Right cardiac atrium (tissue), 5 donors: ENCODE measurements around the gene PRAME. TPM values are rescaled to one million over a fixed set of nuclear protein-coding genes. Genes with fewer than 3 reads are reported as not detected.
"Not testable (repeated sequence)": the region's sequence is repeated elsewhere in the genome, so short reads cannot be mapped to it uniquely, and the experiment has no call there.

Source experiments
- ATAC-seq, 2 donors: fragments of 200-7000 bp; cut with Tn5 transposase; one replicate each; pipeline versions ENCODE4 v1.8.0 to v1.9.1; 2020; ENCODE audit warnings: moderate library complexity in 2 of 2, mild to moderate bottlenecking in 1 of 2
- DNase-seq, 3 donors: peaks; one replicate each; pipeline ENCODE4 v3.0.0-alpha.2; 2020
- H3K27ac ChIP-seq: one replicate; pipeline ENCODE4 v1.5.1; 2013; ENCODE audit warnings: mild to moderate bottlenecking, low read length, control low read depth, moderate library complexity
- H3K27me3 ChIP-seq: one replicate; pipeline ENCODE4 v1.6.1; 2013; ENCODE audit not compliant: control insufficient read depth, insufficient read depth
- H3K4me1 ChIP-seq: one replicate; pipeline ENCODE4 v1.6.1; 2013; ENCODE audit warnings: low read length; ENCODE audit not compliant: control insufficient read depth, insufficient read depth
- H3K4me3 ChIP-seq: one replicate; pipeline ENCODE4 v1.5.1; 2013; ENCODE audit warnings: low read length, control low read depth
- H3K9me3 ChIP-seq: one replicate; pipeline ENCODE4 v1.6.1; 2013; ENCODE audit warnings: low read length; ENCODE audit not compliant: control insufficient read depth
- WGBS: extraction: QIAGEN DNeasy Blood & Tissue Kit; methylation state at CpG from one replicate; pipeline ENCODE4 v1.1.7; 2013; 5-methylcytosine and 5-hydroxymethylcytosine counted together
- intact Hi-C, 4 donors: fragments of 100-400 bp; cut with DNase I; formaldehyde crosslinking; loops; one replicate each; pipeline versions ENCODE4 v1.11.0 to v1.14.0; 2022 to 2023
- polyA plus RNA-seq: library from polyadenylated mRNA; stranded (reverse); fragments of 200-250 nt; gene quantifications from one replicate; pipeline ENCODE4 v1.2.3, GENCODE V29; 2013
- total RNA-seq, 4 donors: library from RNA; stranded (reverse); fragmentation: NEBNext Ultra II Directional; extraction: Animal tissue kit (Norgen Biotek cat#: 25700); gene quantifications; one replicate each; pipeline ENCODE4 v1.2.1, GENCODE V29; 2021
- donor health status: healthy with polysubstance abuse.
- donor health status: DM: no; HTN: yes; CAD: no.
- donor health status: DM: no; HTN: no; CAD: no.
- donor health status: DM: no; HTN: yes; CAD: no; lungs with severe emphysema.
- donor health status: DM: yes; HTN: yes; CAD: no.

The PRAME gene
- total and polyA plus RNA-seq, 5 donors = 0.05 TPM; not detected in 4

DNA sequence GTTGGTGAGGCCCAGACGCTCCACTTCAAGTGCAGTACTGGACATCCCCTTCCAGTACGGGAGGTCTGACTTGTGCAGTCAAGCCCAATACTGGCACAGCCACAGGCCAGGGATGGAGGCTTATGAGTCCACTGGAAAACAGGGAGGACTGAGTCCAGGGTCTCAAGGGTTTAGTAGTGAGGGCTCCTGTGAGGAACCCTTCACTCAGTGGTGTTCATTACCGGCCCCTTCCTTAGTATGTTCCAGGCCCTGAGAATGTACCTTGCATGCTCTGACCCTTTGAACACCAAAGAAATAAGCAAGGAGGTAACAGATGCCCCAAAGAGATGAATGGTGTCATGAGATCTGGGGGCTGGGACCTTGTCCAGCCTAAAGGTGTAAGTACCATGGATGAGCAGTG is 11.8 kb downstream of the PRAME start:
- H3K27me3 ChIP-seq = no peaks in the 10 kb centered on the region
- no peak for DNase-seq

DNA sequence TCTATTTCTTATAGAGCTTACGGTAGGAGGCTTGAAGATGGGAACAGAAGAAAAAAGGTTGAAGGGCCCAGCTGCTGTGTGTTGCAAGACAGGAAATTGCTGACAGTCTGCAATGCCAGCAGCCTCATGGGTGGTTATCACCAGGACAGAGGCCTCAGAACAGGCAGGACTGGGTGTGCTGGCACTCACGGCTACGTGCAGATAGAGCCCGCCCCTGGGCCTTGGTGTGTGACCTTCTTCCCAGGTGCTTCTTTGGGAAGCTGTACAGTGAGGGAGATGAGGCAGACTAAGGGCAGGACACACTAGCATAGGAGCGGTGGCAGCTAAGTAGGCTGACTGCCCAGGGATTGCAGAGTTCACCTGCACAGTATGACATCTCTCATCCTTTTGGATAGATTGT is 12.6 kb downstream of the PRAME start:
- no peak overlapping the region for H3K4me3 ChIP-seq
- H3K27ac ChIP-seq = no peak overlapping the region
- no peak for ATAC-seq
- 49% methylated on average over 5 of the region's 5 CpGs for WGBS
- H3K9me3 ChIP-seq = no peaks in the 10 kb centered on the region
- intact Hi-C loops = loop anchor here in 1 of 4 donors (5.0 kb wide), 1 partner anchor 169 kb away; no protein-coding TSS in a partner anchor
- H3K27me3 ChIP-seq = no peaks in the 10 kb centered on the region
- peak in 1 of 3 donors; percentile 60 for DNase-seq
- no peaks in the 10 kb centered on the region for H3K4me1 ChIP-seq

More for the DNA sequence above, 11.8 kb downstream of the PRAME start:
- Histone ChIP-seq H3K4me1 (no peaks in the 10 kb centered on the region), H3K9me3 (no peaks in the 10 kb centered on the region), H3K27ac (no peak overlapping the region), H3K4me3 (no peak overlapping the region)
- 85% methylated on average over 3 of the region's 3 CpGs for WGBS
- intact Hi-C loops = loop anchor here in 1 of 4 donors (5.0 kb wide), 1 partner anchor 170 kb away; no protein-coding TSS in a partner anchor
- no peak for ATAC-seq

DNA sequence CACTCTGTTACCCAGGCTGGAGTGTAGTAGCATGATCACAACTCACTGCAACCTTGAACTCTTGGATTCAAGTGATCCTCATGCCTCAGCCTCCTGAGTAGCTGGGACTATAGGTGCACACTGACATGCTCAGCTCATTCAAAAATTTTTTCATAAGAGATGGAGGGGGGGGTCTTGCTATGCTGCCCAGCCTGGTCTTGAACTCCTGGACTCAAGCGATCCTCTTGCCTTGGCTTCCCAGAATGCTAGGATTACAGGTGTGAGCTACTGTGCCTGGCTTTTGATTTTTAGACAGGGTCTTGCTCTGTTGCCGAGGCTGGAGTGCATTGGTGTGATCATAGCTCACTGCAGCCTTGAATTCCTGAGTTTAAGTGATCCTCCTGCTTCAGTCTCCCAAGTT is 14.0 kb downstream of the PRAME start:
- Histone ChIP-seq H3K27ac (no peak overlapping the region), H3K4me1 (no peaks in the 10 kb centered on the region), H3K9me3 (no peaks in the 10 kb centered on the region), H3K4me3 (no peak overlapping the region), H3K27me3 (no peaks in the 10 kb centered on the region)
- intact Hi-C loops = loop anchor here in 1 of 4 donors (5.0 kb wide), 1 partner anchor 168 kb away; no protein-coding TSS in a partner anchor
- 87% methylated on average over 2 of the region's 2 CpGs for WGBS
- no peak for ATAC-seq
- DNase-seq = no peak

DNA sequence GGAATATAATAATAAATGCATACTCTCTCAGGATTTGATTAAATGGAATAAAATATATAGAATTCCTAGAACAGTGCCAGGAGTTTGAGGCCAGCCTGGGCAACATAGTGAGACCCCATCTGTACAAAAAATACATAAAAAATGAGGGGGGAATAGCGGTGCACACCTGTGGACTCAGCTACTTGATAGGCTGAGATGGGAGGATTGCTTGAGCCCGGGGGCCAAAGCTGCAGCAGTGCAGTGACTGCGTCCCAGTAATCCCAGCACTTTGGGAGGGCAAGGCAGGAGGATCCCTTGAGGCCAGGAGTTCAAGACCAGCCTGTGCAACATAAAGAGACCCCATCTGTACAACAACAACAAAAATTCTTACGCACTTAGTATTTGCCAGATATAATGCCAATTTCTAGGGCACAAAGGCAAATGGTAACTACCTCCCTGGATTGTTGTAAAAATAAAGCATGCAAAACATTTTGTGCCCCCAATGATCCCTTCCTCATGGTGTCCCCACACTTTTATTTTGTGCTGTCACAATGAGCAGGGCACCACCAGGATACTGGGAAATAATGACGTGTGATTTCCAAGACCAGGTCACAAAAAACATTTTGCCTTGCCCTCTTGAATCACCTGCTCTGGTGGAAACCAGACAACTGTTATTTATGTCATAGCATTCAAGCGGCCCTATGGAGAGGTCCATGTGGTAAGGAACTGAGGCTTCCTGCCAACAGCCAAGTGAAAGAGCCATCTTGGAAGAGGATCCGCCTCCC is 20.7 kb downstream of the PRAME start:
- no peak overlapping the region for H3K27ac ChIP-seq
- intact Hi-C loops = no loop called here
- no peaks in the 10 kb centered on the region for H3K9me3 ChIP-seq
- no peaks in the 10 kb centered on the region for H3K4me1 ChIP-seq
- no peak overlapping the region for H3K4me3 ChIP-seq
- no peaks in the 10 kb centered on the region for H3K27me3 ChIP-seq
- ATAC-seq (no peak), DNase-seq (no peak)
- WGBS = 83% methylated on average over 7 of the region's 7 CpGs

DNA sequence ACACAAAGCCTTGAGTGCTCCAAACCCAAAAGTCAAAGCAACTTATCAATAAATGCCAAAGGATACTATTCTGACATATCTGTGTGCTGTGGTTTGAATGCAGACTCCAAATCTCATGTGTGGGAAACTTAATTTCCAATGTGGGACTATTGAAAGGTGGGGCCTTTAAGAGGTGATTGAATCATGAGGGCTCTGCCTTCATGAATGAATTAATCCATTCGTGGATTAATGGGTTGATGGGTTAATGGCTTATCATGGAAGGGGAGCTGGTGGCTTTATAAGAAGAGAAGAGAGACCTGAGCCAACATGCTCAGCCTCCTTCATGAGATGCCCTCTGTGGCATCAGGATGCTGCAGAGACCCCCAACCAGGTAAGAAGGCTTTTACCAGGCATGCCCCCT is 22.1 kb downstream of the PRAME start:
- intact Hi-C loops = no loop called here
- no peak for ATAC-seq
- H3K9me3 ChIP-seq = no peaks in the 10 kb centered on the region
- H3K27me3 ChIP-seq = no peaks in the 10 kb centered on the region
- 54% methylated on average over 1 of the region's 1 CpG for WGBS
- no peak for DNase-seq
- no peaks in the 10 kb centered on the region for H3K4me1 ChIP-seq
- no peak overlapping the region for H3K27ac ChIP-seq
- no peak overlapping the region for H3K4me3 ChIP-seq

DNA sequence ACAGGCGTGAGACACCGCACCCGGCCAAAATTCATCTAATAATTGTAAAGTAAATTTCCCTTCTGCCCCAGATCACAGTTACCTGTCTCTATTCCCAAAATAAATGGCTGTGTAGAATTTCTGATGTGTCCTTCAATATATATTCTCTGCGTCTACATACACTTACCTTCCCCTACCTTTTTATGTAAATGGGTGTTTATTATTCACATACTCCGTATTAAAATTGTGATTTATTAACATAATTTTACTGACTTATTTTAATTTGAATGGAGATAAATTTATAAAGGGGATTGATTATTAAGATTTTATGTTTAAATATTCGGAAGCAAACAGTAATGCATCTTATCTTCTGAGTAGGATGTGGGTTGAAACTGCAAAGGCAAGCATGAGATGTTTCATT is 22.6 kb downstream of the PRAME start:
- H3K27ac ChIP-seq = no peak overlapping the region
- H3K4me3 ChIP-seq = no peak overlapping the region
- DNase-seq (no peak), ATAC-seq (no peak)
- no peaks in the 10 kb centered on the region for H3K4me1 ChIP-seq
- H3K27me3 ChIP-seq = no peaks in the 10 kb centered on the region
- H3K9me3 ChIP-seq = no peaks in the 10 kb centered on the region
- intact Hi-C loops = no loop called here
- WGBS = 77% methylated on average over 6 of the region's 6 CpGs

DNA sequence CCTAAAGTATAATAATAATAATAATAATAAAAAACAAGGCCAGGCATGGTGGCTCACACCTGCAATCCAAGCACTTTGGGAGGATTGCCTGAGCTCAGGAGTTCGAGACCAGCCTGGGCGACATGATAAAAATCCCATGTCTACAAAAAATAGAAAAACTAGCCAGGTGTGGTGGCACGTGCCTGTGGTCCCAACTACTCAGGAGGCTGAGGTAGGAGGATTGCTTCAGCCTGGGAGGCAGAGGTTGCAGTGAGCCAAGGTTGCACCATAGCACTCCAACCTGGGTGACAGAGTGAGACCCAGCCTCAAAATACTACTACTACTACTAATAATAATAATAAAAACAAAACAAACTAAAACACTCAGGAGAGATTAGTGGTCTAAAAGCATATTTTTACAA is 23.4 kb downstream of the PRAME start:
- H3K4me1 ChIP-seq = no peaks in the 10 kb centered on the region
- no peak overlapping the region for H3K27ac ChIP-seq
- no peak for DNase-seq
- WGBS = 83% methylated on average over 3 of the region's 3 CpGs
- H3K9me3 ChIP-seq = no peaks in the 10 kb centered on the region
- H3K27me3 ChIP-seq = no peaks in the 10 kb centered on the region
- H3K4me3 ChIP-seq = no peak overlapping the region
- ATAC-seq = no peak
- intact Hi-C loops = no loop called here

DNA sequence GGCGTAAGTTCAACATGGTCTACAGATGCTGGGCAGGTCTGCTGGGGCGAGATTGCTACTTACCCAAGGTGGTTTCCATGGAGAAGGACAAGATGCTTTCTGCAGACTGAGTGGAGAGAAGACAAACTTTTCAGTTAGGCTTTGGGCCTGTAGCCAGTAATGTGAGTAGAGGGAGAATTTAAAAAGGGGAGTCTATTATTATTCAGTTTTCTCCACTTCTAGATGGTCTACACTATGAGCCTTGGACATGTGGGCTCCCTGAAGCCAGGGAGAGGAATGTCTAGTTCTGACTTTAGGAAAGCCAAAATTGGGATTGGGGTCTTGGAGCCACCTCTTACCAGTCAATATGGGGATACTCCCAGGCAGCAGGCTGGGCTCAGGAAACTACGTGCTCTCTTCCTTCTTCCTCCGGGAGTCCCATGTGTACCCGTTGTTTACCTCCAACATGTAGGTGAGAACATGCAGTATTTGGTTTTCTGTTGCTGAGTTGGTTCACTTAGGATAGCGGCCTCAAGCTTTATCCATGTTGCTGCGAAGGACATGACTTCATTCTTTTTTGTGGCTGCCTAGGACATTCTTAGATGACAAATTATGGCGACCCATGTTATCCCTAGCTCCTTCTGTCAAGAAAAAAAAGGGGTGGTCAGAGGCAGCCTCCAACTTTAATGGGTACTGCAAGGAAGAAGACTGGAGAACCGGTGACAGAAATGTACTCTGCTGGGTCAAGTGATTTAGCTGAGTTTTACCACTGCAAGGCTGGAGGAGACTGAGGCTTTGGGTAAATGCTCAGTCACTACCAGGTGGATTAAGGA is 24.3 kb downstream of the PRAME start:
- no peaks in the 10 kb centered on the region for H3K4me1 ChIP-seq
- no peaks in the 10 kb centered on the region for H3K27me3 ChIP-seq
- intact Hi-C loops = no loop called here
- no peak overlapping the region for H3K27ac ChIP-seq
- WGBS = 84% methylated on average over 9 of the region's 9 CpGs
- ATAC-seq = no peak
- no peak for DNase-seq
- no peak overlapping the region for H3K4me3 ChIP-seq
- H3K9me3 ChIP-seq = no peaks in the 10 kb centered on the region

DNA sequence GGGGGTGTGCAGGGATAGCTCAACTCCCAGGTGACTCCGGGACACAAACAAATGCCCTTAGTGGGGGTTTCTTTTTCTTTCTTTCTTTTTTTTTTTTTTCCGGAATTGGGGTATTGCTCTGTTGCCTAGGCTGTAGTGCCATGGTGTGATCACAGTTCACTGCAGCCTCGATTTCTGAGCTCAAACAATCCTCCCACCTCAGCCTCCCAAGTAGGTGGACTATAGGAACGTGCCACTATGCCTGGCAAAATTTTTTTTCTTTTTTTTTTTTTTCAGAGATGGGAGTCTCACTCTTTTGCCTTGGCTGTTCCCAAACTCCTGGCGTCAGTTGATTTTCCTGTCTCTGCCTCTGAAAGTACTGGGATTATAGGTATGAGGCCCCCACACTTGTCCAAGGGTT is 25.2 kb downstream of the PRAME start:
- ATAC-seq = no peak
- H3K27me3 ChIP-seq = no peaks in the 10 kb centered on the region
- no peaks in the 10 kb centered on the region for H3K4me1 ChIP-seq
- no peak overlapping the region for H3K27ac ChIP-seq
- no peak overlapping the region for H3K4me3 ChIP-seq
- H3K9me3 ChIP-seq = no peaks in the 10 kb centered on the region
- intact Hi-C loops = no loop called here
- no peak for DNase-seq
- WGBS = 69% methylated on average over 5 of the region's 5 CpGs

DNA sequence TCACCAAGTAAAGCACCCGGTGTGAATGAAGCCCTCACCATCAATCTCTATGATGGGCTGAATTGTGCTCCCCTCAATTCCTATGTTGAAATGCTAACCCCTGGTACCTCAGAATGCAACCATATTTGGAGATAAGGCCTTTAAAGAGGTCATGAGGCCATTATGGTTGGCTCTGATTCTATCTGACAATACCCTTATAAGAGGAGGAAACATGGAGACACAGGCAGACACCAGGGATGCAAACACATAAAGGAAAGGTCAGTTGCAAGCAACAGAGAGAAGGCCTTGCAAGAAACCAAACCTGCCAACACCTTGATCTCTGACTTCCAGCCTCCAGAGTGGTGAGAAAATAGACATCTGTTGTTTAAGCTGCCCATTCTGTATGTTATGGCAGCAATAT is 25.6 kb downstream of the PRAME start:
- H3K27me3 ChIP-seq = no peaks in the 10 kb centered on the region
- H3K4me1 ChIP-seq = no peaks in the 10 kb centered on the region
- DNase-seq (no peak), ATAC-seq (no peak)
- intact Hi-C loops = no loop called here
- WGBS = 97% methylated on average over 1 of the region's 1 CpG
- no peak overlapping the region for H3K4me3 ChIP-seq
- H3K27ac ChIP-seq = no peak overlapping the region
- H3K9me3 ChIP-seq = no peaks in the 10 kb centered on the region

DNA sequence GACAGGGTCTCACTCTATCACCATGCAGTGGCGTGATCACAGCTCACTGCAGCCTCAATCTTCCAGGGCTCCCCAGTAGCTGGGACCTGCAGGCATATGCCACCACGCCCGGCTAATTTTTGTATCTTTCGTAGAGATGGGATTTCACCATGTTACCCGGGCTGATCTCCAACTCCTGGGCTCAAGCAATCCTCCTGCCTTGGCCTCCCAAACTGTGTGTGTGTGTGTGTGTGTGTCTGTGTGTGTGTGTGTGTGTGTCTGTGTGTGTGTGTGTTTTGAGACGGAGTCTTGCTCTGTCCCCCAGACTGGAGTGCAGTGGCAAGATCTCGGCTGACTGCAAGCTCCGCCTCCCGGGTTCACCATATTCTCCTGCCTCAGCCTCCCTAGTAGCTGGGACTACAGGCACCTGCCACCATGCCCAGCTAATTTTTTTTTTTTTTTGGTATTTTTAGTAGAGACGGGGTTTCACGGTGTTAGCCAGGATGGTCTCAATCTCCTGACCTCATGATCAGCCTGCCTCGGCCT is 26.5 kb downstream of the PRAME start:
- DNase-seq, H3K27me3 ChIP-seq, intact Hi-C loops, H3K27ac ChIP-seq, H3K4me1 ChIP-seq, ATAC-seq, H3K4me3 ChIP-seq, H3K9me3 ChIP-seq: not testable (repeated sequence)
- 86% methylated on average over 12 of the region's 12 CpGs for WGBS
